Measurements from ENCODE around the gene SHC2.
"Not testable (repeated sequence)": the region's sequence is repeated elsewhere in the genome, so short reads cannot be mapped to it uniquely, and the experiment has no call there.

SHC2 gene

GRCh38 chr19:438416-438958 is 22.3 kb downstream of the SHC2 start:
- DNase-seq (ENCODE audit: low spot score) = no peak
- Mint-ChIP-seq H3K9me3 (peaks cover 5% of the 10 kb centered on the region), H3K36me3 (ENCODE audit: low read depth) (no peaks in the 10 kb centered on the region), H3K4me3 (no peak overlapping the region), H3K27me3 (ENCODE audit: low read depth) (no peaks in the 10 kb centered on the region), H3K4me1 (ENCODE audit: low read depth) (no peaks in the 10 kb centered on the region), H3K27ac (no peak overlapping the region)

GRCh38 chr19:437041-437440 is 23.8 kb downstream of the SHC2 start:
- H3K36me3 Mint-ChIP-seq (ENCODE audit: low read depth) = no peaks in the 10 kb centered on the region
- peaks cover 4% of the 10 kb centered on the region for H3K9me3 Mint-ChIP-seq

GRCh38 chr19:436413-436950 is 24.4 kb downstream of the SHC2 start:
- no peak for DNase-seq (ENCODE audit: low spot score)
- H3K4me3 Mint-ChIP-seq = no peak overlapping the region
- H3K4me1 Mint-ChIP-seq (ENCODE audit: low read depth) = no peaks in the 10 kb centered on the region
- no peak overlapping the region for H3K27ac Mint-ChIP-seq
- no peaks in the 10 kb centered on the region for H3K36me3 Mint-ChIP-seq (ENCODE audit: low read depth)
- no peaks in the 10 kb centered on the region for H3K9me3 Mint-ChIP-seq
- no peaks in the 10 kb centered on the region for H3K27me3 Mint-ChIP-seq (ENCODE audit: low read depth)

More at GRCh38 chr19:437041-437440, 23.8 kb downstream of the SHC2 start:
- no peaks in the 10 kb centered on the region for H3K4me1 Mint-ChIP-seq (ENCODE audit: low read depth)
- H3K27me3 Mint-ChIP-seq (ENCODE audit: low read depth) = no peaks in the 10 kb centered on the region
- no peak overlapping the region for H3K4me3 Mint-ChIP-seq
- no peak overlapping the region for H3K27ac Mint-ChIP-seq
- DNase-seq (ENCODE audit: low spot score) = no peak

- Mint-ChIP-seq H3K9me3 (peaks cover 4% of the 10 kb centered on the region), H3K36me3 (ENCODE audit: low read depth) (peaks cover 1% of the 10 kb centered on the region), H3K4me3 (no peak overlapping the region), H3K27me3 (ENCODE audit: low read depth) (no peaks in the 10 kb centered on the region), H3K27ac (no peak overlapping the region), H3K4me1 (ENCODE audit: low read depth) (no peaks in the 10 kb centered on the region)
- no peak for DNase-seq (ENCODE audit: low spot score)
Measured at GRCh38 chr19:435707-436412, 25.0 kb downstream of the SHC2 start.

GRCh38 chr19:435056-435706 is 25.7 kb downstream of the SHC2 start:
- H3K4me3 Mint-ChIP-seq = no peak overlapping the region
- DNase-seq (ENCODE audit: low spot score) = no peak
- H3K27me3 Mint-ChIP-seq (ENCODE audit: low read depth) = no peaks in the 10 kb centered on the region
- no peak overlapping the region for H3K27ac Mint-ChIP-seq
- no peaks in the 10 kb centered on the region for H3K4me1 Mint-ChIP-seq (ENCODE audit: low read depth)
- H3K36me3 Mint-ChIP-seq (ENCODE audit: low read depth) = peaks cover 1% of the 10 kb centered on the region
- H3K9me3 Mint-ChIP-seq = peaks cover 6% of the 10 kb centered on the region

- H3K27me3 Mint-ChIP-seq (ENCODE audit: low read depth) = no peaks in the 10 kb centered on the region
- H3K36me3 Mint-ChIP-seq (ENCODE audit: low read depth) = peaks cover 1% of the 10 kb centered on the region
- H3K4me1 Mint-ChIP-seq (ENCODE audit: low read depth) = no peaks in the 10 kb centered on the region
- no peak for DNase-seq (ENCODE audit: low spot score)
- H3K27ac Mint-ChIP-seq = no peak overlapping the region
- peaks cover 9% of the 10 kb centered on the region for H3K9me3 Mint-ChIP-seq
- H3K4me3 Mint-ChIP-seq = no peak overlapping the region
Measured at GRCh38 chr19:434152-434960, 26.5 kb downstream of the SHC2 start.

- H3K4me1 Mint-ChIP-seq (ENCODE audit: low read depth) = no peaks in the 10 kb centered on the region
- peaks cover 9% of the 10 kb centered on the region for H3K9me3 Mint-ChIP-seq
- H3K4me3 Mint-ChIP-seq = no peak overlapping the region
- H3K36me3 Mint-ChIP-seq (ENCODE audit: low read depth) = peaks cover 1% of the 10 kb centered on the region
- no peaks in the 10 kb centered on the region for H3K27me3 Mint-ChIP-seq (ENCODE audit: low read depth)
- no peak for DNase-seq (ENCODE audit: low spot score)
- H3K27ac Mint-ChIP-seq = no peak overlapping the region
Measured at GRCh38 chr19:430701-431100, 30.1 kb downstream of the SHC2 start.

- Mint-ChIP-seq H3K36me3 (ENCODE audit: low read depth) (peaks cover 1% of the 10 kb centered on the region), H3K9me3 (peaks cover 9% of the 10 kb centered on the region), H3K4me3 (no peak overlapping the region), H3K27me3 (ENCODE audit: low read depth) (no peaks in the 10 kb centered on the region), H3K27ac (no peak overlapping the region), H3K4me1 (ENCODE audit: low read depth) (no peaks in the 10 kb centered on the region)
- DNase-seq (ENCODE audit: low spot score) = no peak
Measured at GRCh38 chr19:428149-428548, 32.7 kb downstream of the SHC2 start.

GRCh38 chr19:427675-428074 is 33.2 kb downstream of the SHC2 start:
- not testable (repeated sequence) for H3K27me3 Mint-ChIP-seq (ENCODE audit: low read depth); H3K9me3 Mint-ChIP-seq; H3K4me1 Mint-ChIP-seq (ENCODE audit: low read depth); H3K27ac Mint-ChIP-seq; H3K36me3 Mint-ChIP-seq (ENCODE audit: low read depth); H3K4me3 Mint-ChIP-seq; DNase-seq (ENCODE audit: low spot score)

- Mint-ChIP-seq H3K4me1 (ENCODE audit: low read depth) (no peaks in the 10 kb centered on the region), H3K27ac (no peak overlapping the region), H3K4me3 (no peak overlapping the region), H3K36me3 (ENCODE audit: low read depth) (peaks cover 1% of the 10 kb centered on the region), H3K27me3 (ENCODE audit: low read depth) (no peaks in the 10 kb centered on the region), H3K9me3 (peaks cover 9% of the 10 kb centered on the region)
- no peak for DNase-seq (ENCODE audit: low spot score)
Measured at GRCh38 chr19:426725-427445, 33.9 kb downstream of the SHC2 start.

GRCh38 chr19:425056-425455 is 35.8 kb downstream of the SHC2 start:
- peaks cover 1% of the 10 kb centered on the region for H3K9me3 Mint-ChIP-seq
- DNase-seq (ENCODE audit: low spot score) = no peak
- H3K27me3 Mint-ChIP-seq (ENCODE audit: low read depth) = no peaks in the 10 kb centered on the region
- no peaks in the 10 kb centered on the region for H3K4me1 Mint-ChIP-seq (ENCODE audit: low read depth)
- H3K27ac Mint-ChIP-seq = no peak overlapping the region
- H3K36me3 Mint-ChIP-seq (ENCODE audit: low read depth) = no peaks in the 10 kb centered on the region
- H3K4me3 Mint-ChIP-seq = no peak overlapping the region

- H3K36me3 Mint-ChIP-seq (ENCODE audit: low read depth) = no peaks in the 10 kb centered on the region
Measured at GRCh38 chr19:424546-424945, 36.3 kb downstream of the SHC2 start.

GRCh38 chr19:423691-424466 is 37.0 kb downstream of the SHC2 start:
- Mint-ChIP-seq H3K36me3 (ENCODE audit: low read depth) (no peaks in the 10 kb centered on the region), H3K27me3 (ENCODE audit: low read depth) (no peaks in the 10 kb centered on the region), H3K27ac (no peak overlapping the region), H3K9me3 (no peaks in the 10 kb centered on the region), H3K4me3 (no peak overlapping the region), H3K4me1 (ENCODE audit: low read depth) (no peaks in the 10 kb centered on the region)
- DNase-seq (ENCODE audit: low spot score) = no peak

More at GRCh38 chr19:424546-424945, 36.3 kb downstream of the SHC2 start:
- Mint-ChIP-seq H3K4me3 (no peak overlapping the region), H3K9me3 (no peaks in the 10 kb centered on the region), H3K27me3 (ENCODE audit: low read depth) (no peaks in the 10 kb centered on the region), H3K27ac (no peak overlapping the region), H3K4me1 (ENCODE audit: low read depth) (no peaks in the 10 kb centered on the region)
- no peak for DNase-seq (ENCODE audit: low spot score)

Measured in T-helper 2 cell treated with Interferon-gamma antibody and Interleukin-4, amounts not matched to agents 5 μg/mL and 100 μg/mL, for 36 hours (primary cell).